ENCODE results near the gene USP47. TPM values are rescaled to one million over a fixed set of nuclear protein-coding genes. Genes with fewer than 3 reads are reported as not detected.
A peak's percentile ranks its signal among the peaks of the same experiment; 100 is the strongest.

Gene USP47
- total and polyA plus RNA-seq, 2 of the 13 experiments (the other 11 are each of a cell fraction or from before 2014, with no cell fraction given), result 12.2 to 52.7 TPM

- in situ Hi-C loops (cut with HindIII; ENCODE audit: extremely low pct_ligation_motif_present, low pct_unique_long_range_greater_than_20kb), result no loop called here
- BruUV-seq (replicated peaks), result no TSS peak
- H4K20me1 ChIP-seq (ENCODE audit: insufficient read depth, low read length), result peaks cover 3% of the 10 kb centered on the region; the same call in 1 of the 2 replicates
- TF ChIP-seq MXD1 (CRISPR knock-in tag; IDR thresholded peaks at IDR 0.05) (no peak), TFDP1 (CRISPR knock-in tag; IDR thresholded peaks at IDR 0.05; ENCODE audit: borderline replicate concordance) (no peak), TBX2 (CRISPR knock-in tag; IDR thresholded peaks at IDR 0.05; ENCODE audit: borderline replicate concordance) (no peak), SOX6 (IDR thresholded peaks at IDR 0.05) (no peak), SOX6 (CRISPR knock-in tag; IDR thresholded peaks at IDR 0.05) (peak; percentile 51; the same call in 1 of the 2 replicates), ZNF138 (CRISPR knock-in tag; IDR thresholded peaks at IDR 0.05; ENCODE audit: low read depth) (no peak), RFX3 (CRISPR knock-in tag; IDR thresholded peaks at IDR 0.05) (no peak), ATF6 (CRISPR knock-in tag; conservative IDR thresholded peaks at IDR 0.05) (no peak), NFKB2 (CRISPR knock-in tag; IDR thresholded peaks at IDR 0.05; ENCODE audit: borderline replicate concordance) (no peak), ZNF282 (IDR thresholded peaks at IDR 0.05; ENCODE audit: partially characterized antibody) (no peak), ZNF816 (CRISPR knock-in tag; IDR thresholded peaks at IDR 0.05; ENCODE audit: borderline replicate concordance) (no peak), SAP130 (CRISPR knock-in tag; IDR thresholded peaks at IDR 0.05; ENCODE audit: low read depth) (peak; percentile 20; the same call in 1 of the 2 replicates), NFIB (CRISPR knock-in tag; IDR thresholded peaks at IDR 0.05; ENCODE audit: borderline replicate concordance) (no peak), GTF3A (CRISPR knock-in tag; conservative IDR thresholded peaks at IDR 0.05) (no peak), ZFAT (CRISPR knock-in tag; conservative IDR thresholded peaks at IDR 0.05) (no peak), ZSCAN12 (CRISPR knock-in tag; IDR thresholded peaks at IDR 0.05) (no peak), ZNF160 (CRISPR knock-in tag; IDR thresholded peaks at IDR 0.05) (no peak), FOXM1 (CRISPR knock-in tag; IDR thresholded peaks at IDR 0.05) (no peak), ZMAT3 (CRISPR knock-in tag; conservative IDR thresholded peaks at IDR 0.05) (no peak), ZNF335 (CRISPR knock-in tag; IDR thresholded peaks at IDR 0.05) (no peak), SMAD1 (CRISPR knock-in tag; IDR thresholded peaks at IDR 0.05; ENCODE audit: borderline replicate concordance, low read depth) (no peak), TERF1 (CRISPR knock-in tag; IDR thresholded peaks at IDR 0.05) (no peak)
Observed at GRCh38 chr11:11948242-11948947, 106.6 kb downstream of the USP47 start.

More at GRCh38 chr11:11948242-11948947, 106.6 kb downstream of the USP47 start:
- 79% methylated on average over 2 of the region's 2 CpGs for WGBS (ENCODE audit: low lambda C conversion rate)
- ChIA-PET POLR2A (no interaction called here), CTCF (ENCODE audit: low intra/inter-chr PET ratio, low total read pairs) (no interaction called here)
- no peaks in the 10 kb centered on the region for H3K9me3 ChIP-seq (ENCODE audit: low read length)
- peaks cover 17% of the 10 kb centered on the region for H3K4me1 ChIP-seq (ENCODE audit: insufficient read depth, low read length)
- DNase-seq (ENCODE audit: low spot score) (peak; percentile 63), ATAC-seq (peak; percentile 97), FAIRE-seq (no peak)
- H3K4me3 ChIP-seq (replicated peaks in 1 of 3; ENCODE audit: insufficient read depth in 1 of 3, low read depth in 2 of 3, low read length in 3 of 3), result 0 out of 6 replicates have a peak overlapping the region, but pooled peaks of 1 of the 3 experiments have one; percentile 14
- no peak overlapping the region for H3K27ac ChIP-seq (ENCODE audit: extremely low read length, insufficient read depth, low read length)
- H3K4me2 ChIP-seq (ENCODE audit: low read depth, low read length), result no peak overlapping the region
- H3K36me3 ChIP-seq (replicated peaks in 1 of 2; ENCODE audit: control insufficient read depth in 1 of 2, insufficient read depth in 2 of 2, low read length in 2 of 2), result peaks cover 4 to 25% of the 10 kb centered on the region in 2 experiments
- H3K79me2 ChIP-seq (ENCODE audit: insufficient read depth, low read length), result no peaks in the 10 kb centered on the region
- no peaks in the 10 kb centered on the region for H3K27me3 ChIP-seq (ENCODE audit: control insufficient read depth in 1 of 2, insufficient read depth in 2 of 2, low read length in 2 of 2)
- H3K9ac ChIP-seq (ENCODE audit: insufficient read depth, low read depth, low read length), result no peak overlapping the region
- intact Hi-C loops (cut with micrococcal nuclease; ENCODE audit: unreplicated experiment), result no loop called here
- H2AFZ ChIP-seq (ENCODE audit: low read length), result no peak overlapping the region
